GM12878 (cell line): ENCODE measurements around the gene POLE4. TPM values are rescaled to one million over a fixed set of nuclear protein-coding genes. Genes with fewer than 3 reads are reported as not detected.
A peak's percentile ranks its signal among the peaks of the same experiment; 100 is the strongest.

Experiments used
- ATAC-seq: fragments of 200-7000 bp; cut with Tn5 transposase; 3 replicates; pipeline ENCODE4 v1.9.1; 2020; ENCODE audit warnings: mild to moderate bottlenecking, moderate library complexity
- BruUV-seq: library from RNA; stranded (reverse); fragments of 400-500 nt; replicated peaks from 2 replicates; lab custom pipeline; 2021; lab: Mats Ljungman, UMichigan
- CTCF ChIA-PET: fragments of 300-600 bp; sonication (Branson Sonifier 250); formaldehyde crosslinking; extraction: SDS; loops from one replicate; lab custom pipeline; 2021; ENCODE audit warnings: inconsistent platforms; lab: Yijun Ruan, JAX
- POLR2A ChIA-PET: fragments of 350-600 bp; formaldehyde crosslinking; extraction: SDS; loops from one replicate; lab custom pipeline; 2021; ENCODE audit warnings: inconsistent platforms; lab: Charles Lee
- RAD21 ChIA-PET: fragments of 300-600 bp; sonication (Branson Sonifier 250); formaldehyde crosslinking; loops from one replicate; lab custom pipeline; 2023; ENCODE audit warnings: antibody characterized with exemption; ENCODE audit not compliant: unreplicated experiment; lab: Charles Lee
- SMC1A ChIA-PET: fragments of 300-600 bp; sonication (Branson Sonifier 250); formaldehyde crosslinking; loops from one replicate; lab custom pipeline; 2023; ENCODE audit not compliant: unreplicated experiment, uncharacterized antibody; lab: Charles Lee
- DNase-seq: peaks from one replicate; pipeline ENCODE4 v3.0.0-alpha.2; 2011; ENCODE audit warnings: low read depth, low spot score
- FAIRE-seq: peaks from 3 replicates; lab custom pipeline; 2011; peaks lifted over from hg19 to GRCh38; lab: Jason Lieb, UNC
- H2AFZ ChIP-seq: 2 replicates; pipeline ENCODE4 v1.6.0; 2011; ENCODE audit warnings: low read depth, low read length, control low read depth; ENCODE audit not compliant: control insufficient read depth
- H3K27ac ChIP-seq: 2 replicates; pipeline ENCODE4 v1.5.1; 2011; ENCODE audit warnings: control low read depth; ENCODE audit not compliant: control insufficient read depth, insufficient read depth
- H3K27me3 ChIP-seq, 2 experiments: replicated peaks in 1 of 2; 2 replicates each; pipeline versions ENCODE4 v1.6.0 to v1.6.1; 2011; ENCODE audit warnings: low read length in 1 of 2; ENCODE audit not compliant: control insufficient read depth in 2 of 2, insufficient read depth in 2 of 2
- H3K36me3 ChIP-seq, 2 experiments: 2 replicates each; pipeline ENCODE4 v1.5.1; 2011; ENCODE audit warnings: low read length in 1 of 2; ENCODE audit not compliant: control insufficient read depth in 2 of 2, insufficient read depth in 2 of 2
- H3K4me1 ChIP-seq: 2 replicates; pipeline ENCODE4 v1.6.1; 2011; ENCODE audit warnings: mild to moderate bottlenecking, low read length, moderate library complexity, mixed read lengths; ENCODE audit not compliant: control insufficient read depth, insufficient read depth
- H3K4me2 ChIP-seq: 2 replicates; pipeline ENCODE4 v1.6.0; 2011; ENCODE audit warnings: control low read depth; ENCODE audit not compliant: control insufficient read depth, insufficient read depth
- H3K4me3 ChIP-seq: fragments of 200-600 bp; sonication (generic); 2 replicates; pipeline ENCODE4 v1.5.1; 2016
- H3K79me2 ChIP-seq: 2 replicates; pipeline ENCODE4 v1.6.0; 2011; ENCODE audit warnings: low read length; ENCODE audit not compliant: control insufficient read depth, insufficient read depth
- H3K9ac ChIP-seq: 2 replicates; pipeline ENCODE4 v1.8.0; 2011; ENCODE audit warnings: low read length, control low read depth, mixed read lengths; ENCODE audit not compliant: control insufficient read depth, insufficient read depth
- H3K9me3 ChIP-seq: replicated peaks from 3 replicates; pipeline ENCODE4 v1.5.1; 2011; ENCODE audit warnings: mild to moderate bottlenecking, low read length; ENCODE audit not compliant: control insufficient read depth, insufficient read depth
- H4K20me1 ChIP-seq: 2 replicates; pipeline ENCODE4 v1.6.0; 2011; ENCODE audit not compliant: control insufficient read depth, insufficient read depth
- ATF7 ChIP-seq: fragments of 450-650 bp; IDR thresholded peaks from 2 replicates; pipeline ENCODE4 v1.6.1; 2016; ENCODE audit warnings: low read depth, mild to moderate bottlenecking
- BCL11A ChIP-seq: IDR thresholded peaks from 2 replicates; pipeline ENCODE4 v1.6.1; 2011; ENCODE audit warnings: low read depth, low read length
- BRCA1 ChIP-seq: IDR thresholded peaks from 2 replicates; pipeline ENCODE4 v1.6.1; 2011; ENCODE audit warnings: low read depth, low read length, improper control_type of control experiment
- CBX3 ChIP-seq: fragments of 200-600 bp; sonication (generic); IDR thresholded peaks from 2 replicates; pipeline ENCODE4 v1.6.1; 2016; ENCODE audit warnings: low read depth, borderline replicate concordance
- CHD2 ChIP-seq: IDR thresholded peaks from 2 replicates; pipeline ENCODE4 v1.6.1; 2011; ENCODE audit warnings: low read depth, low read length, improper control_type of control experiment, borderline replicate concordance
- CREB1 ChIP-seq: IDR thresholded peaks from 2 replicates; pipeline ENCODE4 v1.6.1; 2012; ENCODE audit warnings: low read depth, mild to moderate bottlenecking, inconsistent platforms
- EGR1 ChIP-seq, 2 experiments: IDR thresholded peaks; 1 replicate in 1 of 2; 2 replicates in 1 of 2; pipeline ENCODE4 v1.6.1; 2011 to 2012; ENCODE audit warnings: low read depth in 2 of 2, low read length in 2 of 2, borderline replicate concordance in 1 of 2, mild to moderate bottlenecking in 1 of 2, moderate library complexity in 1 of 2
- ETV6 ChIP-seq, 2 experiments: fragments of 450-650 bp in 1 of 2; IDR thresholded peaks in 1 of 2; conservative IDR thresholded peaks in 1 of 2; 2 replicates each; pipeline ENCODE4 v1.6.1; 2014; ENCODE audit warnings: antibody characterized with exemption in 1 of 2, borderline replicate concordance in 1 of 2, low read depth in 1 of 2, mild to moderate bottlenecking in 1 of 2, moderate library complexity in 1 of 2
- FOS ChIP-seq: IDR thresholded peaks from 3 replicates; pipeline ENCODE4 v1.6.1; 2011; ENCODE audit warnings: borderline replicate concordance; ENCODE audit not compliant: insufficient read length; ENCODE audit errors: extremely low read depth
- GABPA ChIP-seq: IDR thresholded peaks from 2 replicates; pipeline ENCODE4 v1.6.1; 2014; ENCODE audit warnings: antibody characterized with exemption, low read depth, mild to moderate bottlenecking, inconsistent platforms
- HDAC6 ChIP-seq: fragments of 200-600 bp; sonication (generic); IDR thresholded peaks from one replicate; pipeline ENCODE4 v1.8.0; 2017; ENCODE audit warnings: antibody characterized with exemption; ENCODE audit not compliant: unreplicated experiment
- IRF4 ChIP-seq: IDR thresholded peaks from 2 replicates; pipeline ENCODE4 v1.6.1; 2011; ENCODE audit warnings: low read depth, low read length
- JUND ChIP-seq: IDR thresholded peaks from 2 replicates; pipeline ENCODE4 v1.6.1; 2012; ENCODE audit warnings: low read depth, mild to moderate bottlenecking, low read length, improper control_type of control experiment, moderate library complexity
- KAT2A ChIP-seq: conservative IDR thresholded peaks from 2 replicates; pipeline ENCODE4 v1.6.1; 2011; ENCODE audit warnings: low read depth, low read length; ENCODE audit not compliant: control insufficient read depth
- NFIC ChIP-seq: IDR thresholded peaks from 2 replicates; pipeline ENCODE4 v1.6.1; 2012; ENCODE audit warnings: low read depth, mild to moderate bottlenecking, inconsistent platforms, low read length, moderate library complexity
- NR2F1 ChIP-seq: fragments of 450-650 bp; conservative IDR thresholded peaks from 2 replicates; pipeline ENCODE4 v1.6.1; 2017; ENCODE audit warnings: mild to moderate bottlenecking
- PML ChIP-seq: IDR thresholded peaks from 2 replicates; pipeline ENCODE4 v1.6.1; 2012; ENCODE audit warnings: low read length, inconsistent platforms
- RCOR1 ChIP-seq: conservative IDR thresholded peaks from 2 replicates; pipeline ENCODE4 v1.6.1; 2012; ENCODE audit warnings: low read depth, low read length, improper control_type of control experiment
- RUNX3 ChIP-seq: IDR thresholded peaks from 2 replicates; pipeline ENCODE4 v1.6.1; 2012; ENCODE audit warnings: low read length, inconsistent platforms
- SREBF1 ChIP-seq: IDR thresholded peaks from 2 replicates; pipeline ENCODE4 v1.6.1; 2012; ENCODE audit warnings: mild to moderate bottlenecking, low read length
- ZBED1 ChIP-seq: IDR thresholded peaks from 2 replicates; pipeline ENCODE4 v1.6.1; 2016; ENCODE audit warnings: borderline replicate concordance
- ZNF207 ChIP-seq: fragments of 450-650 bp; IDR thresholded peaks from 2 replicates; pipeline ENCODE4 v1.6.1; 2014; ENCODE audit warnings: antibody characterized with exemption, mild to moderate bottlenecking, borderline replicate concordance
- ZZZ3 ChIP-seq: IDR thresholded peaks from 2 replicates; pipeline ENCODE4 v1.6.1; 2011; ENCODE audit warnings: low read depth; ENCODE audit not compliant: control insufficient read depth, insufficient read length
- WGBS: methylation state at CpG from one replicate; pipeline ENCODE4 v1.1.6; 2016; ENCODE audit warnings: low lambda C conversion rate; ENCODE audit not compliant: insufficient replicate concordance, insufficient coverage; ENCODE audit errors: missing lambda C conversion rate; 5-methylcytosine and 5-hydroxymethylcytosine counted together
- in situ Hi-C: fragments of 300-500 bp; cut with MboI; formaldehyde crosslinking; loops from 9 replicates; pipeline ENCODE4 v1.14.3; 2018; ENCODE audit warnings: mixed read lengths
- intact Hi-C: fragments of 100-400 bp; cut with micrococcal nuclease; formaldehyde crosslinking; loops from one replicate; pipeline ENCODE4 v1.14.2; 2022; ENCODE audit not compliant: unreplicated experiment
- polyA plus RNA-seq, 11 experiments: library from polyadenylated mRNA; depleted of rRNA in 4 of 11; unstranded in 6 of 11; stranded (reverse) in 5 of 11; fragments of >200 nt; fragmentation: Nextera tagmentation in 4 of 11; fragmentation: Illumina TruSeq in 1 of 11; extraction: Ambion mirVana in 4 of 11; extraction: Trizol in 1 of 11; gene quantifications; 1 replicate in 1 of 11; 2 replicates in 10 of 11; pipeline versions ENCODE4 v1.2.1 to v1.2.3, GENCODE V29; 2011 to 2016; ENCODE audit warnings: inconsistent platforms in 2 of 11, missing spikeins in 2 of 11, low read depth in 1 of 11
- total RNA-seq, 4 experiments: library from RNA; depleted of rRNA in 3 of 4; stranded (reverse); fragments of >200 nt in 3 of 4; fragmentation: Illumina TruSeq in 1 of 4; extraction: Trizol in 1 of 4; gene quantifications; 2 replicates each; pipeline versions ENCODE4 v1.2.1 to v1.2.3, GENCODE V29; 2013 to 2021
- TF ChIP-seq, protein P1 (sequence below): IDR thresholded peaks from 2 replicates; pipeline ENCODE4 v1.6.1; 2011; ENCODE audit warnings: mild to moderate bottlenecking, low read depth, low read length, moderate library complexity; ENCODE audit not compliant: insufficient replicate concordance
- TF ChIP-seq, protein P2 (sequence below): IDR thresholded peaks from 2 replicates; pipeline ENCODE4 v1.6.1; 2012; ENCODE audit warnings: low read depth, low read length, improper control_type of control experiment

Gene POLE4
- total and polyA plus RNA-seq, 10 of the 15 experiments (the other 5 are each of a cell fraction or from before 2014, with no cell fraction given), result 38.5 to 221 (median 66.8) TPM

DNA sequence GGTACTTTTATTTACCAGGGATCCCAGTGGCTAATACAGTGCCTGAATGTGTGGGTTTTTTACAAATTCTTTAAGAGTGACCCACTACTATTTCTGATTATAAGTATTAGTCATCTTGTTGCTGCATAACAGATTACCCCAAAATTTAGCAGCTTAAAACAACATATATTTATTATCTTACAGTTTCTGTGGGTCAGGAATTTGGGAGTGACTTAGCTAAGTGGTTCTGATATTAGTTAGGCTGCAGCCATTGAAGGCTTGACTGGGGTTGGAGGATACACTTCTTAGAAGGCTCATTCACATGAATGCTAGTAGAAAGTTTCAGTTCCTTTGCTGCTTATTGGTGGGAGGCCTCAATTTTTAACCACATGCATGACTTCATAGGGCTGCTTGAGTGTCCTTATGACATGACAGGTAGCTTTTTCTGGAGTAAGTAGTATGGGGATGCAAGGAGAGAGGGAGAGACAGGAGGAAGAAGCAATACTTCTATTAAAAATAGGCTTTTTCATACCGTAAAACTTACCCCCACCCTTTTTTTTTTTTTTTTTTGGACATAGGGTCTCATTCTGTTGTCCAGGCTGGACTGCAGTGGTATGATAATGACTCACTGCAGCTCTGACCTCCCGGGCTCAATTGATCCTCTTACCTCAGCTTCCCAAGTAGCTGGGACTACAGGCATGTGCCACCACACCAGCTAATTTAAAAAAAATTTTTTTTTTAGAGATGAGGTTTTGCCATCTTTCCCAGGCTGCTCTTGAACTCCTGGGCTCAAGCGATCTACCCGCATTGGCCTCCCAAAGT is 13.3 kb upstream of the POLE4 start:
- DNase-seq (peak; percentile 72), ATAC-seq (peak; percentile 100), FAIRE-seq (peak; percentile 88)
- intact Hi-C loops (loop anchor here (1.0 kb wide), 1 partner anchor 13 kb away; the partner anchor contains the start of gene POLE4), in situ Hi-C loops (no loop called here)
- no TSS peak for BruUV-seq
- H3K4me3 ChIP-seq, result no peak overlapping the region
- H3K27me3 ChIP-seq, result no peaks in the 10 kb centered on the region
- no peaks in the 10 kb centered on the region for H3K79me2 ChIP-seq
- H3K9ac ChIP-seq, result no peak overlapping the region
- no peak overlapping the region for H3K27ac ChIP-seq
- POLR2A ChIA-PET, result interaction anchor here (1.2 kb wide), 1 partner anchor 100 kb away, joined by 6 read pairs; no protein-coding TSS in a partner anchor
- WGBS, result 50% methylated on average over 4 of the region's 4 CpGs
- RAD21 ChIA-PET, result interaction anchor here (0.7 to 1.2 kb wide), 5 partner anchors 22 to 213 kb away, joined by 3 to 6 read pairs (median 5); no protein-coding TSS in a partner anchor
- H3K9me3 ChIP-seq, result peaks cover 4% of the 10 kb centered on the region; the same call in 1 of the 3 replicates
- SMC1A ChIA-PET, result interaction anchor here (0.5 to 1.2 kb wide), 10 partner anchors 9 to 663 kb away, joined by 3 to 4 read pairs (median 3); no protein-coding TSS in a partner anchor
- no peak overlapping the region for H2AFZ ChIP-seq
- CTCF ChIA-PET, result interaction anchor here (0.7 to 1.1 kb wide), 4 partner anchors 13 to 155 kb away, joined by 3 to 5 read pairs (median 4); no protein-coding TSS in a partner anchor
- H3K36me3 ChIP-seq, result no peaks in the 10 kb centered on the region
- no peak overlapping the region for H3K4me2 ChIP-seq
- H4K20me1 ChIP-seq, result no peaks in the 10 kb centered on the region
- H3K4me1 ChIP-seq, result peaks cover 8% of the 10 kb centered on the region
- TF ChIP-seq RCOR1 (no peak), ETV6 (conservative IDR thresholded peaks at IDR 0.05 in 1 of 2, IDR thresholded peaks at IDR 0.05 in 1 of 2; ENCODE audit: borderline replicate concordance in 1 of 2, low read depth in 1 of 2) (no peak), NR2F1 (peak; percentile 24; the same call in 1 of the 2 replicates), CHD2 (no peak), GABPA (no peak), ZBED1 (no peak), BRCA1 (no peak), CBX3 (no peak), SREBF1 (no peak), RUNX3 (peak; percentile 97), FOS (no peak), HDAC6 (no peak), CREB1 (peak; percentile 90), NFIC (peak; percentile 90), ZNF207 (no peak), ZZZ3 (no peak), PML (no peak), BCL11A (peak; percentile 88), ATF7 (peak; percentile 96), EGR1 (IDR thresholded peaks at IDR 0.05; ENCODE audit: borderline replicate concordance in 1 of 2, low read depth in 2 of 2, low read length in 2 of 2) (no peak), IRF4 (peak; percentile 91), KAT2A (no peak), JUND (no peak)
- TF ChIP-seq, protein P1, sequence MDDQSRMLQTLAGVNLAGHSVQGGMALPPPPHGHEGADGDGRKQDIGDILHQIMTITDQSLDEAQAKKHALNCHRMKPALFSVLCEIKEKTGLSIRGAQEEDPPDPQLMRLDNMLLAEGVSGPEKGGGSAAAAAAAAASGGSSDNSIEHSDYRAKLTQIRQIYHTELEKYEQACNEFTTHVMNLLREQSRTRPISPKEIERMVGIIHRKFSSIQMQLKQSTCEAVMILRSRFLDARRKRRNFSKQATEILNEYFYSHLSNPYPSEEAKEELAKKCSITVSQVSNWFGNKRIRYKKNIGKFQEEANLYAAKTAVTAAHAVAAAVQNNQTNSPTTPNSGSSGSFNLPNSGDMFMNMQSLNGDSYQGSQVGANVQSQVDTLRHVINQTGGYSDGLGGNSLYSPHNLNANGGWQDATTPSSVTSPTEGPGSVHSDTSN, result no peak
- TF ChIP-seq, protein P2, sequence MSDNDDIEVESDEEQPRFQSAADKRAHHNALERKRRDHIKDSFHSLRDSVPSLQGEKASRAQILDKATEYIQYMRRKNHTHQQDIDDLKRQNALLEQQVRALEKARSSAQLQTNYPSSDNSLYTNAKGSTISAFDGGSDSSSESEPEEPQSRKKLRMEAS, result no peak
